ENCODE results near the gene NOP16.

GRCh38 chr5:176414704-176415103, 26.3 kb upstream of the NOP16 start:
- TF ChIP-seq, protein P1, sequence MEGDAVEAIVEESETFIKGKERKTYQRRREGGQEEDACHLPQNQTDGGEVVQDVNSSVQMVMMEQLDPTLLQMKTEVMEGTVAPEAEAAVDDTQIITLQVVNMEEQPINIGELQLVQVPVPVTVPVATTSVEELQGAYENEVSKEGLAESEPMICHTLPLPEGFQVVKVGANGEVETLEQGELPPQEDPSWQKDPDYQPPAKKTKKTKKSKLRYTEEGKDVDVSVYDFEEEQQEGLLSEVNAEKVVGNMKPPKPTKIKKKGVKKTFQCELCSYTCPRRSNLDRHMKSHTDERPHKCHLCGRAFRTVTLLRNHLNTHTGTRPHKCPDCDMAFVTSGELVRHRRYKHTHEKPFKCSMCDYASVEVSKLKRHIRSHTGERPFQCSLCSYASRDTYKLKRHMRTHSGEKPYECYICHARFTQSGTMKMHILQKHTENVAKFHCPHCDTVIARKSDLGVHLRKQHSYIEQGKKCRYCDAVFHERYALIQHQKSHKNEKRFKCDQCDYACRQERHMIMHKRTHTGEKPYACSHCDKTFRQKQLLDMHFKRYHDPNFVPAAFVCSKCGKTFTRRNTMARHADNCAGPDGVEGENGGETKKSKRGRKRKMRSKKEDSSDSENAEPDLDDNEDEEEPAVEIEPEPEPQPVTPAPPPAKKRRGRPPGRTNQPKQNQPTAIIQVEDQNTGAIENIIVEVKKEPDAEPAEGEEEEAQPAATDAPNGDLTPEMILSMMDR (IDR thresholded peaks at IDR 0.05) = no peak
- TF ChIP-seq EP300 (IDR thresholded peaks at IDR 0.05) = no peak

Data from upper lobe of left lung (tissue), 4 donors.